Measurements from ENCODE around the gene SLC35E4.

SLC35E4 gene

GRCh38 chr22:30689622-30690021 lies 54.0 kb downstream of the SLC35E4 start:
- no peak for DNase-seq (ENCODE audit: low read depth, low spot score)

GRCh38 chr22:30691204-30691603 lies 55.6 kb downstream of the SLC35E4 start:
- no peak for DNase-seq (ENCODE audit: low read depth, low spot score)

DNA sequence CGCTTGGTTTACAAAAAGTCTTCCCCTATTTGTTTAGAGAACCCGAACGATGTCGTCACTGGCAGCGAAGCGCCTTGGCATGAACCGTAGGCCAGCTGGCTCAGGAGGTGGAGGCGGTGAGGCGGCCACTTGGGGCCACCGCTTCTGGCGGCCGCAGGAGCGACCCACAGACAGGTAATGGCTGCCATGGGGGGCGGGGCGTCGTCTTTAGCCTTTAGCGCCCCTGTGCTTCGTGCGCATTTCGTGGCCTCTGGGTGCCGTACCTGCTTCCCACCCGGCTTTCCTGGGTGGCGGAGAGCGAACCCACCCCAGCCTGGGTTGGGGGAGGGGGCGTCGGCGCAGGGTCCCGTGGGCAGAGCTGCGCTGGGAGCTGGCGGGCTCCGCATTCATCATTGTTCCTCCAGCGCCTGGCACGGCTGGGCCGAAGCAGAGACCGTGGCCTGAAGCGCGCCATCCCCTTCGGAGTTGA lies 58.6 kb downstream of the SLC35E4 start:
- peak; percentile 70 for DNase-seq (ENCODE audit: low read depth, low spot score)

DNA sequence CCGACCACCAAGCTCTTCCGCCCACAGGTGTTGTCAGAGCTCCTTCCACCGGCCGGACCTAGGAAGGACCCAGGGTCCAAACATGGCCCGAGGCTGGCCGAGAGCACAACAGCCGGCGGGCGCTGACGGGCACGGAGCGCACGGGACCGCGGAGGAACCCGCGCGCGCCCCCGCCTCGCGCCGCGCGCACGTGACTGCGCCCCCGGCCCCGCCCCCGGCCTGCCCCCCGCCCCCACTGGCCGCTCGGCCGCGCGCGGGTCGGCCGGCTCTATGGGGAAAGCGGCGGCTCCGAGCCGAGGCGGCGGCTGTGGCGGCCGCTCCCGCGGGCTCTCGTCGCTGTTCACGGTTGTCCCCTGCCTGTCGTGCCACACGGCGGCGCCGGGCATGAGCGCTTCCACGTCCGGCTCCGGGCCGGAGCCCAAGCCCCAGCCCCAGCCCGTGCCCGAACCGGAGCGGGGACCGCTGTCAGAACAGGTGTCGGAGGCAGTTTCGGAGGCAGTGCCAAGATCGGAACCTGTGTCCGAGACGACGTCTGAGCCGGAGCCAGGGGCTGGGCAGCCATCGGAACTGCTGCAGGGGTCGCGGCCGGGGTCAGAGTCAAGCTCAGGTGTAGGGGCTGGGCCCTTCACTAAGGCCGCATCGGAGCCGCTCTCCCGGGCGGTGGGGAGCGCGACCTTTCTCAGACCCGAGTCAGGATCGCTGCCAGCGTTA lies 59.2 kb downstream of the SLC35E4 start, which contains the start of gene OSBP2:
TSS of gene OSBP2 (plus strand) at position 235 of the 711 bp plus-strand sequence. CDS start at position 271, 36 bp downstream.
- peak; percentile 55 for DNase-seq (ENCODE audit: low read depth, low spot score)

DNA sequence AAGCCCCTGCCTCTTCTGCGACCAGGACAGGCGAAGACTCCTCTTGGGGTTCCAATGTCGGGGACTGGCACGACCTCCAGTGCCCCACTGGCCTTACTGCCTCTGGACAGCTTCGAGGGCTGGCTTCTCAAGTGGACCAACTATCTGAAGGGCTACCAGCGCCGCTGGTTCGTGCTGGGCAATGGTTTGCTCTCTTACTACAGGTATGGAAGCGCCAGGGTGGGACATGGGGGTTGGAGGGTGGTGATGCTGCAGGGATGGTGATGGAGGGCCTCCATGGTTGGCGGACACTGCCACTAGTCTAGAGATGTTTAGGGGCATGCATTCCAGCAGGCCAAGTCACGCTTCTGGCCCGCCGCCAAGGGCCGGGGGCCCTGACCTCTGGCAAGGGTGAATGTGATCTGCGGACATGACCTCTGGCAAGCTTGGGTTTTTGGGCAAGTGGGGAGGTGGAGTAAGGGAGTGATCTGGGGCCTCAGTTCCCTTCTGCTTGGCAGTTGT lies 59.8 kb downstream of the SLC35E4 start:
- DNase-seq (ENCODE audit: low read depth, low spot score), result no peak

GRCh38 chr22:30695871-30696655 lies 60.5 kb downstream of the SLC35E4 start:
- DNase-seq (ENCODE audit: low read depth, low spot score), result peak; percentile 7

All from astrocyte of the hippocampus (primary cell).